Omental fat pad (tissue), 4 donors: ENCODE results near the gene CD4. TPM values are rescaled to one million over a fixed set of nuclear protein-coding genes. Genes with fewer than 3 reads are reported as not detected.

Source experiments
- ATAC-seq: fragments of 150-250 bp; one replicate; pipeline ENCODE4 v1.9.1; 2016; ENCODE audit warnings: mild to moderate bottlenecking, moderate library complexity; ENCODE audit not compliant: low FRiP score
- DNase-seq: peaks from one replicate; pipeline ENCODE4 v3.0.0-alpha.2; 2019; ENCODE audit warnings: low spot score
- total RNA-seq, 4 donors: library from RNA; depleted of rRNA; stranded (reverse); fragments of >200 nt; gene quantifications; one replicate each; pipeline ENCODE4 v1.1.0, GENCODE V29; 2016
- TF ChIP-seq, protein P1 (sequence below), 3 donors: fragments of 450-650 bp; IDR thresholded peaks; one replicate each; pipeline ENCODE4 v1.5.1; 2016 to 2017; ENCODE audit warnings: antibody characterized with exemption in 3 of 3, mild to moderate bottlenecking in 3 of 3, moderate library complexity in 2 of 3

The CD4 gene
- total RNA-seq, 4 donors from 2014 or later: 19.7 to 26.5 (median 21.8) TPM

DNA sequence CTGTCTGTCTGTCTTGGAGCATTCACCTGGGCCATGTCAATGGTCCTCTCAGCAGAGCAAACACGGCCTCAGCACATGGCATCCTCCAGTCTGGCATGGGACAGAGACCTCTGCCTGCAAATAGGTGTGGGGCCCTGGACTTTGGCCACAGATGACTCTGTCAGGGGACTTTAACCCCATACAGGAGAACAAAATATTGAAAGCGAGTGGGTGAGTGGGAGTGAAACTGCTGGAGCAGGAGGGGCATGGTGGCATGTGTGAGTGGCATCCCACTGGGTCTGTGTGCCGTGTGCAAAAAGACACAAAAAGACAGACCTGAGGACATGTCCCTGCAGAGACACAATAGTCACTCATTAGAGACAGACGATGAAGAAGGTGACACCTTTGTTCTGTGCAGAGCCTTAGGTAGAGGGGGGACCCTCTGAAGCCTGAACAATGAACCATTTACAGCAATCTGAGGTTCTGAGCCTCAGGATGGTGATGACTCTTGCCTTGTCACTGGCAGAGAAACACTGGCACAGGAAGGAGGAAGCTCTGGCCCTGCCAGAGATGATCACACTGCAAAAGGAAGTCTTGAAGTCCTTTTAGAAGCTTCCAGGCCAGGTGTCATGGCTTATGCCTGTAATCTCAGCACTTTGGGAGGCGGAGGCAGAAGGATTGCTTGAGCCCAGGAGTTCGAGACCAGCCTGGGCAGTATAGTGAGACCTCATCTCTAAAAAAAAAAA, 9.5 kb upstream of the CD4 start:
- no peak for DNase-seq
- ATAC-seq: no peak
- TF ChIP-seq, protein P1, sequence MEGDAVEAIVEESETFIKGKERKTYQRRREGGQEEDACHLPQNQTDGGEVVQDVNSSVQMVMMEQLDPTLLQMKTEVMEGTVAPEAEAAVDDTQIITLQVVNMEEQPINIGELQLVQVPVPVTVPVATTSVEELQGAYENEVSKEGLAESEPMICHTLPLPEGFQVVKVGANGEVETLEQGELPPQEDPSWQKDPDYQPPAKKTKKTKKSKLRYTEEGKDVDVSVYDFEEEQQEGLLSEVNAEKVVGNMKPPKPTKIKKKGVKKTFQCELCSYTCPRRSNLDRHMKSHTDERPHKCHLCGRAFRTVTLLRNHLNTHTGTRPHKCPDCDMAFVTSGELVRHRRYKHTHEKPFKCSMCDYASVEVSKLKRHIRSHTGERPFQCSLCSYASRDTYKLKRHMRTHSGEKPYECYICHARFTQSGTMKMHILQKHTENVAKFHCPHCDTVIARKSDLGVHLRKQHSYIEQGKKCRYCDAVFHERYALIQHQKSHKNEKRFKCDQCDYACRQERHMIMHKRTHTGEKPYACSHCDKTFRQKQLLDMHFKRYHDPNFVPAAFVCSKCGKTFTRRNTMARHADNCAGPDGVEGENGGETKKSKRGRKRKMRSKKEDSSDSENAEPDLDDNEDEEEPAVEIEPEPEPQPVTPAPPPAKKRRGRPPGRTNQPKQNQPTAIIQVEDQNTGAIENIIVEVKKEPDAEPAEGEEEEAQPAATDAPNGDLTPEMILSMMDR (IDR thresholded peaks at IDR 0.05): no peak

DNA sequence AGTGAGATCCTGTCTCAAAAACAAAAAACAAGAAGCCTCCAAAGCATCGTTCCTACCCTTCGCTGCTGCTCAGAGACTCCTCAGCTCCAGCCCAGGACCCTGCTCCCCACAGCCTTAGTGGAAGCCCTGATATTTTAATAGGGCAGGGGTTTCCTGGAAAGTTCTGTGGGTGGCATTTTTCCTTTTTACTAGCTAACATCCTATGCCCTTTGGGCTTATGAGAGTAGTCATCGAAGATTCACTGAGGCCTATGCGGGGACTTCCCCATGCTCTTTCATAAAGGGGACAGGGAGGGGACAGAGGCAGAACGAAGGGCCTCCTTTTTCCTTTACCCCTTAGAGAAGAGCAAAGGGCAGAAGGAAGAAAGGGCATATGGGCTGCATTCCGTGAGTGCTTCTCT, 8.8 kb upstream of the CD4 start:
- ATAC-seq (no peak), DNase-seq (no peak)
- TF ChIP-seq, protein P1 (IDR thresholded peaks at IDR 0.05): no peak

DNA sequence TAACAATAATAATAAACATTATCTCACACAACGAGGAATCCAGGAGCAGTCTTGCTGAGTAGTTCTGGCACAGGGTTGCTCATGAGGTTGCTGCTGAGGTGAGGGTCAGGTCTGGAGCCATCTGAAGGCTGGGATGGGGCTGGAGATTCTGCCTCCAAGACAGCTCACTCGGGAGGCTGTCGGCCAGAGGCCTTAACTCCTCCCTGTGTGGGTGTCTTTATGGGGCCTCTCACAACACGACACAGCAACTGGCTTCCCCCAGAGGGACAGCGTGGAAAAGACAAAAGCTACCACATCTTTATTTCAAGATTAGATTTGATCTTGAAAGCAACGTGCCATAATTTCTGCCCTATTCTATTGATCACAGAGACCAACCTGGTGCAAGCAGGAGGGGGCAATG, 7.2 kb upstream of the CD4 start:
- TF ChIP-seq, protein P1 (IDR thresholded peaks at IDR 0.05): no peak
- no peak for DNase-seq
- ATAC-seq: no peak

DNA sequence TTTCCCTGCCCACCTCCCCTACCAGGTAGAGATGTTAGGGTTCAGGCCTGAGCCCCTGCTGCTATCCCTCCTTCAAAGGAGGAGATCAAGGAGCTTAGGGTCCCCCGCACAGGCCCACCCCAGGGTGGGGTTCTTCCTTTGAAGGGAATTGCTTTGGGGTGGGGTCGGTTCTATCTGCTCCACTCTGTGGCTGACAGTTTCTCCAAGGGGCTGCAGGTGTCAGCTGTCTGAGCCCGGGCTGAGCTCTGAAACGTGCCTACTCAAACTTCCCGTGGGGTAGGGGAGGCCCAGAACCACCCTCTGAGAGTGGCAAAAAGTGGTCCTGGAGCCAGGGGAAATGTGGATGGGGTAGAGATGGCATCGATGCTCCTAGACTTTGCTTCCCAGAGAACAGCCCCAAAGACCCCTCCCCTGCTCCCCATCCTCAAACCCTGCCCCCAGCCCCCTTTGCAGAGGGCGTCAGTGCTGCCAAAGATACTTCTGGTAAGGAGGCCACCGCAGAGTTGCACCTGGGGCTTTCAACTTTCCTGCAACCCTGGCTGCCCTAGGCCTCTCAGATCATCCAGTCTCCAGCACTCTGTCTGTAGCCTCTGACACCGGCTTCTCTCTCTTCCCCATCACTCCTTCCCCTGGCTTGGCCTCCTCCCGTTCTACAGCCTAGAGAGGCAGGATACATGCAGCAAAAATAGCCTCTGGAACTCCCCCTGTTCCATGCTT, 6.3 kb upstream of the CD4 start:
- ATAC-seq: no peak
- no peak for DNase-seq
- TF ChIP-seq, protein P1 (IDR thresholded peaks at IDR 0.05): no peak

DNA sequence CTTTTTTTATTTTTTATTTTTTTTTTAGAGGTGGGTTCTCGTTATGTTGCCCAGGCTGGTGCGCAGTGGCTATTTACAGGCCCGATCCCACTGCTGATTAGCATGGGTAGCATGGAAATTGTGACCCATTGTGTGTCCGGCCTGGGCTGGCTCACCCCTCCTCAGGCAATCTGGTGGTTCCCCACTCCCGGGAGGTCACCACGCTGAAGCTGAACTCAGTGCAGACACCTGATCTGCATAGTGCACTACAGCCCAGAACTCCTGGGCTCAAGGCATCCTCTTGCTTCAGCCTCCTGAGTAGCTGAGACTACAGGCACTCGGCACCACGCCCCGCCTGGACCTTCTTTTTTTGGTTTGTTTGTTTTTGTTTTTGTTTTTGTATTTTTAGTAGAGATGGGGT, 5.5 kb upstream of the CD4 start:
- DNase-seq (no peak), ATAC-seq (no peak)
- TF ChIP-seq, protein P1 (IDR thresholded peaks at IDR 0.05): no peak

DNA sequence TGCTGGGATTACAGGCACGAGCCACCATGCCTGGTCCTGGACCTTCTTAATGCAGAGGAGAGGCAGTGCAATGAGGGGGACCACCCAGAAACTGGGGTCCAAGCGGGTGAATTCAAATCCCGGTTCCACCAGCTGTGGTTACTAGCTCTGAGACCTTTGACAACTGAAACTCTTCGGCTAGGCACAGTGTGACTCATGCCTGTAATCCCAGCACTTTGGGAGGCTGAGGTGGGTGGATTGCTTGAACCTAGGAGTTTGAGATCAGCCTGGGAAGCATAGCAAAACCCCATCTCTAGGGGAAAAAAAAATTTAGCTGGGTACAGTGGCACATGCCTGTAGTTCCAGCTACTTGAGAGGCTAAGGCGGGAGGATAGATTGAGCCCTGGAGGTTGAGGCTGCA, 5.0 kb upstream of the CD4 start:
- TF ChIP-seq, protein P1 (IDR thresholded peaks at IDR 0.05): no peak
- no peak for ATAC-seq

DNA sequence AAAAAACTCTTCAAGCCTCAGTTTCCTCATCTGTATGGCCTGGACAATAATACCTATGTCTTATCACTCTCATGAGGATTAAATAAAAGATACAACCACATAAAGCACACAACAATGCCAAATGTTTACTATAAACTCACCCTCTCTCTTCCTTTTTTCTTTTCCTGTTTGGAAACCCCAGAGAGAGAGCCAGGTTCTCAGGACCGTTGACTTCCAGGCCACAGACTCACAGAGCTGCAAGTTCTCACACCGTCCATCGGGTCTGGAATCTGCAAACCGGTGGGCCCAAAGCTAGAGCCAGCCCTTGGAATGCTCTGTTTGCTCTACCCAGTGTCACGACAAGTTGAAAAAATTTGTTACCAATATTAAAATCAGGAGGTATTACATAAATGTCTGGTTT, 4.6 kb upstream of the CD4 start:
- no peak for DNase-seq
- no peak for ATAC-seq
- TF ChIP-seq, protein P1 (IDR thresholded peaks at IDR 0.05): no peak

More for the DNA sequence above, 5.0 kb upstream of the CD4 start:
- DNase-seq: no peak
